Measurements from ENCODE around the gene PRKCE.
"Not testable (repeated sequence)": the region's sequence is repeated elsewhere in the genome, so short reads cannot be mapped to it uniquely, and the experiment has no call there.

DNA sequence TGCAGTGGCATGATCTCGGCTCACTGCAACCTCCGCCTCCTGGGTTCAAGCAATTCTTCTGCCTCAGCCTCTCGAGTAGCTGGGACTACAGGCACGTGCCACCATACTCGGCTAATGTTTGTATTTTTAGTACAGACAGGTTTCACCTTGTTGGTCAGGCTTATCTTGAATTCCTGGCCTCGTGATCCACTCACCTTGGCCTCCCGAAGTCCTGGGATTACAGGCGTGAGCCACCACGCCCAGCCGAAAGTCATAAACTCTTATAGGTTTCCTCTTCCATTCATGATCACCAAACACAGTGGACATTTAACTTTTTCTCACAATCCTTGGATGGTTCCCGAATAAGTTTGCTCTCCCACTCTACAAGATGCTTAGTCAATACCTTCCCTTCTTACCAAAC, 552.2 kb downstream of the PRKCE start:
- TF ChIP-seq, protein P1, sequence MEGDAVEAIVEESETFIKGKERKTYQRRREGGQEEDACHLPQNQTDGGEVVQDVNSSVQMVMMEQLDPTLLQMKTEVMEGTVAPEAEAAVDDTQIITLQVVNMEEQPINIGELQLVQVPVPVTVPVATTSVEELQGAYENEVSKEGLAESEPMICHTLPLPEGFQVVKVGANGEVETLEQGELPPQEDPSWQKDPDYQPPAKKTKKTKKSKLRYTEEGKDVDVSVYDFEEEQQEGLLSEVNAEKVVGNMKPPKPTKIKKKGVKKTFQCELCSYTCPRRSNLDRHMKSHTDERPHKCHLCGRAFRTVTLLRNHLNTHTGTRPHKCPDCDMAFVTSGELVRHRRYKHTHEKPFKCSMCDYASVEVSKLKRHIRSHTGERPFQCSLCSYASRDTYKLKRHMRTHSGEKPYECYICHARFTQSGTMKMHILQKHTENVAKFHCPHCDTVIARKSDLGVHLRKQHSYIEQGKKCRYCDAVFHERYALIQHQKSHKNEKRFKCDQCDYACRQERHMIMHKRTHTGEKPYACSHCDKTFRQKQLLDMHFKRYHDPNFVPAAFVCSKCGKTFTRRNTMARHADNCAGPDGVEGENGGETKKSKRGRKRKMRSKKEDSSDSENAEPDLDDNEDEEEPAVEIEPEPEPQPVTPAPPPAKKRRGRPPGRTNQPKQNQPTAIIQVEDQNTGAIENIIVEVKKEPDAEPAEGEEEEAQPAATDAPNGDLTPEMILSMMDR (conservative IDR thresholded peaks at IDR 0.05 in 1 of 2, IDR thresholded peaks at IDR 0.05 in 1 of 2; ENCODE audit: low read depth in 1 of 2, low read length in 2 of 2): not testable (repeated sequence)
- not testable (repeated sequence) for TF ChIP-seq EZH2 (IDR thresholded peaks at IDR 0.05; ENCODE audit: low read length, missing control alignments)

All from fibroblast of lung (primary cell).